HL-60 (cell line): ENCODE data around the gene CHD5.

Experiments
- CTCF ChIP-seq: IDR thresholded peaks from one replicate; pipeline ENCODE4 v1.5.1; 2011; ENCODE audit warnings: low read length, control low read depth, inconsistent platforms; ENCODE audit not compliant: insufficient read depth
- POLR2AphosphoS5 ChIP-seq: IDR thresholded peaks from 2 replicates; pipeline ENCODE4 v1.6.1; 2012; ENCODE audit warnings: low read depth

GRCh38 chr1:6163973-6164617 is 16.0 kb downstream of the CHD5 start:
- TF ChIP-seq CTCF (no peak), POLR2AphosphoS5 (no peak)
